Activated CD4-positive, alpha-beta T cell treated with anti-CD3 and anti-CD28 coated beads, Interleukin-2, amount 50 U/mL, for 48 hours (primary cell): ENCODE measurements around the gene LIN52.

Experiments used
- DNase-seq, 2 experiments: peaks; one replicate each; pipeline ENCODE4 v3.0.0-alpha.2; 2020

The LIN52 gene

DNA sequence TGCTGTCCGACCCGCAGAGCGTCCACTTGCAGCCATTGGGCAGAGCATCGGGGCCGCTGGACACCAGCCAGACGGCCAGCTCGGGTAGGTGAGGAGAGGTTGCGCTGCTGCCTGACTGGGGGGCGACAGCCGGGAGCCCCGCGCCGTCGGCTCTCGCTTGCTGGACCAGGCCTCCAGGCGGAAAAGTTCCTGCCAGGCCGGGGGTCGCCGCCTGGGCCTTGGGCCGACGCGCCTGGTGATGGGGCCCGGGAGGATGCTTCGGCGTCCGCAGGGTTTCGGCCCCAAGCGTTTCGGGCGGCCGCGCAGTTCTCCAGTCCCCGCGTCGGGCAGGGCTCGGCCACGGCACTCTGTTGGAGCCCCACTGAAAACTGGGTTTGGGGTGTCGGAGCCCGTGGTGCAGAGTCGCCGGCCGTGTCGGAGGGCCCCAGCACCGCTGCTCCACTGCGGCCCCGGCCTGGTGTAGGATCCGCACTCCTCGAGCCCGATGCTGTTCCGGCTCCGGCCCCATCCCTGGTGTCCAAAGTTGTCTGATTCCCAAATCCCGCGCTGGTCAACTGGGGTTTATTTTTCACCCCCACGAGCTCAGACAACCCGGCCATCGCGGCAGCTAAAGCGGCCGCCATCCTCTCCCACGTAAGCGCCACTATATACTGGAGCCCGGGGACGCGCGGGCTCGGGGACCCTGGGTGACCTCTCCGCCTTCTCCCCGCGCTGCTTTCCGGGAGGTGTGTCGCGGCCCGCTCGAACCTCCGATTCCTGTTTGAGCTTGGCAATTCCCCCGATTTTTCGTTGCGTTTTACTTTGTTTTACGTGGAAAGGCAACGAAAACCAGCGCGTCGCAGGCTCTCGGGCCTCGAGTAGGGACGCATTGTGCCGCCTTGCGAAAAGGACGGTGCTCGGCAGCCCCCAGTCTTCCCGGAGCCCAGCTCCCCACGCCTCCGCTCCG lies 155.4 kb downstream of the LIN52 start:
- no peak for DNase-seq

- no peak for DNase-seq
Measured at GRCh38 chr14:74240794-74241651, 156.3 kb downstream of the LIN52 start.

GRCh38 chr14:74241652-74242017 lies 156.9 kb downstream of the LIN52 start:
- no peak for DNase-seq

GRCh38 chr14:74242021-74242779 lies 157.4 kb downstream of the LIN52 start:
- DNase-seq = no peak

DNA sequence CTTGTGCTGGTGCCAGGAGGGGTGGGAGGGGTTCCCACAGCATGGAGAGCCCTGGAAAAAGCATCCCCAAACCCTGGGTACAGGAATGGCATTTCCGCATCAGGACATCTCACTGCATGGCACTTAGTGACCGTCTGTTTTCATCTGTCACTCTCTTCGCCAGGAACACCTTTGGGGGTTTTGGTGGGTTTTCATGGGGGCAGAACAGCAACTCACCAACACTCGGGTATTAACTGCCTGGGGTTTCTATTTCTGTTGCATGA lies 158.0 kb downstream of the LIN52 start:
- DNase-seq = no peak

- no peak for DNase-seq
Measured at GRCh38 chr14:74243051-74243450, 158.3 kb downstream of the LIN52 start.

DNA sequence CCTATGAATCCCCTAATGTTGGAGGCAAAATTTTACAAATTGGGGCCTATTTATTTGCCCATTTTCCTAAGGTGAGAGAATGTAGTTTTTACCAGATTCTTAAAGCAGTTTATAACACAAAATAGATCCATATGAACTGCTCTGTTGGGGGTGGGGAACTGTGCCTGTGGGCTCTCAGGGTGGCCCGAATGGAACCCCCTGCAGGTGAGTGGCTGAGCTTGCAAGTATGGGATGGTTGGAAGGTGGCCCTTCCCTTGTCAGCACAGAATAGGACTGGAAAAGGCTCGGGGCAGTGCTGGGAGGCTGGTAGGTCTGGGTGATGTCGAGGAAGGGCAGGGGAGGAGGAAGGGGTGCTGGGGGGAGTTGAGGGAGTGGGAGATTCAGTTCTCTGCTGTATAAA lies 159.4 kb downstream of the LIN52 start:
- DNase-seq = no peak

DNA sequence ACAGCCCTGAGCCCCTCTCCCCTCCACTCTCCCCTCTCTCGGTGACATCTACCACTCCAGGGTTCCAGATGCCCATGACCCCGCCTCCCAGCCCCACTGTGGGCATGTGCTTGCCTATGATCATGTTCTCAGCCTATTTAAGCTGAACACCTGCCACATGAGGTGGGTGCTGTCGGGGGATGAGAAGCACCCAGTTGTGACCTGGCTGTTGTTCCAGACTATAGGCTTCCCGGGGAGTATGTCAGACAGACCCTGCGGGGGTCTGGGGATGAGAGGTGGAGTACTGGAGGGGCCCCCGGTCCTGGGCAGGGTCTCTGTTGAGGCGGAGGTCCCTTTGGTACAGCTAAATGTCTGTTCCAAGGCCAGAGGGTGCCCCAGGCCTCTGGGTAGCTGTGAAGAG lies 160.5 kb downstream of the LIN52 start:
- DNase-seq = no peak

DNA sequence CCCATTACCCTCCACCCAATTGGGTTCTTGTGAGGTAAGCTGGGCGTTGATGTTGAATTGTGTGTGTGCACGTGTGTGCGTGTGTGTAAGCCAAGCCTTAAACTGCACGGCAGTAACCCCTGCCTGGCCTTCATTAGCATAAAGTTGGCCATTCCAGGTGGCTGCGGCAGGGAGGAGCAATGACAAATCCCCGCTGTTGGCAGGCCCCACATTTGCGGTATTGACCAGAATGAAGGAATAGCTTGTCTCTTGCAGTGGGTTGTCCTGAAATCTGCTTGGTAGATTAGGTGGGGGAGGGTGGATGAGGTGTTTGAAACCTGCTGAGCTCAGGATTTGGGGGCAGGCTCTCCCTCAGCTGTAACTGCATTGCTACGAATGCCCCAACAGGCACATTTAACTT lies 161.8 kb downstream of the LIN52 start:
- no peak for DNase-seq

DNA sequence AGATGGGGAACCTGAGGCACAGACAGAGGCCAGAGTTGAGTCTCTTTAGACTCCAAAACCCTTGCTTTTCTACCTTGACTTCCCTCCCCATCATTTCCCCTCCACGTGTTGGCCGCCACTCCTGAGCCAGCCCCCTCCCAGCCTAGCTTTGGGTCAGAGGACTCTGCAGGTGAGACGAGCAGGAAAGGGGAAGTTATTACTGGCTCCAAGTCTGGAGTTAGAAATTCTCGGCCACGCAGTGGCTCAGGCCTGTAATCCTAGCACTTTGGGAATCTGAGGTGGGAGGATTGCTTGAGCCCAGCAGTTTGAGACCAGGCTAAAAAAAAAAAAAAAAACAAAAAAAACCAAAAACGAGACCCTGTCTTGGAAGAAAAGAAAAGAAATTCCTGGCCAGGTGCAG lies 163.3 kb downstream of the LIN52 start:
- no peak for DNase-seq

DNA sequence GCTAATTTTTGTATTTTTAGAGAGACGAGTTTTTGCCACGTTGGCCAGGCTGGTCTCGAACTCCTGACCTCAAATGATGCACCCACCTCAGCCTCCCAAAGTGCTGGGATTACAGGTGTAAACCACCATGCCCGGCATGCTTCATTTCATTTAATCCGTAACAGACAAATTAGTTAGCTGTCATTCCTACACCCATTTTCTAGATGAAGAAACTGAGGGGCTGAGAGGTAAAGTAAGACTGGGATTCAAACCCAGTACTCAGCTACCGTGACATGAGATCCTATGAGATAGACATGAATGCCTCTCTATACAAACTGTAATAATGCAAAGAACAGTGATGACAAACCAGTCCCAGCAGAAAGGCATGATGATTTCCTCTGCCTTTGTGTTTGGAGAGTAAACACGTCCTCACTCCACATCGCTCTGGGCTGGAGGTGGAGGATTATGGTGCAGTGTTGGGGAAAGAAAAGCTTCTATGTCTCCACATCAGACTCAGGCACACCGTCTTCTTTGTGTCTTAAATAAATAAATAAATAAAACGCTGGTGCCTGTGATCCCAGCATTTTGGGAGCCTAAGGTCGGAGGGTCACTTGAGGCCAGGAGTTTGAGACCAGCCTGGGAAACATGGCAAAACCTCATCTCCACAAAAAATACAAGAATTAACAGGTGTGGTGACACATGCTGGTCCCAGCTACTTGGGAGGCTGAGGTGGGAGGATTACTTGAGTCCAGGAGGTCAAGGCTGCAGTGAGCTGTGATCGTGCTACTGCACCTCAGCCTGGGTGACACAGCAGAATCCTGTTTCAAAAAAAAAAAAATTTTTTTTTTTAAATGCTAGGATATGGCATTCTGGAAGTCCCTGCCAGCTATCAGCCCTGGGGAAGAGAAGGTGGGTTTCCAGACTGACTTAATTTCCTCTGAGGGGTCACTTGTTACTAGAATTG lies 164.9 kb downstream of the LIN52 start:
- no peak for DNase-seq
